GM18870 (cell line): ENCODE measurements around the gene FTO.

ENCODE experiments used
- ATAC-seq: cut with Tn5 transposase; IDR thresholded peaks from one replicate; pipeline ENCODE4 v1.9.1; 2021; ENCODE audit warnings: moderate library complexity; ENCODE audit not compliant: unreplicated experiment

The FTO gene

DNA sequence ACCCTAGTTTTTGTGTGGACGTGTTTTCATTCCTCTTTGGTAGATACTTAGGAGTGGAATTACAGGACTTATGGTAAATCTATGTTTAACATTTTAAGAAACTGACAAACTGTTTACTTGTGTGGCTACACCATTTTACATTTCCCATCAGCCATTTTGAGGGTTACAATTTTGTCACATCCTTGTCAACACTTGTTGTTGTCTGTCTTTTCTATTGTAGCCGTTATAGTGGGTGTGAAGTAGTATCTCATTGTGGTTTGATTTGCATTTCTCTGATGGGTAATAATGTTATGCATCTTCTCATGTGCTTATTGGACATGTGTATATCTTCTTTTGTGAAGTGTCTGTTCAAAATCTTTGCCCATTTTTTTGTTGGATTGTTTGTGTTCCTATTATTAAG lies 4.5 kb downstream of the FTO start:
- ATAC-seq: no peak

DNA sequence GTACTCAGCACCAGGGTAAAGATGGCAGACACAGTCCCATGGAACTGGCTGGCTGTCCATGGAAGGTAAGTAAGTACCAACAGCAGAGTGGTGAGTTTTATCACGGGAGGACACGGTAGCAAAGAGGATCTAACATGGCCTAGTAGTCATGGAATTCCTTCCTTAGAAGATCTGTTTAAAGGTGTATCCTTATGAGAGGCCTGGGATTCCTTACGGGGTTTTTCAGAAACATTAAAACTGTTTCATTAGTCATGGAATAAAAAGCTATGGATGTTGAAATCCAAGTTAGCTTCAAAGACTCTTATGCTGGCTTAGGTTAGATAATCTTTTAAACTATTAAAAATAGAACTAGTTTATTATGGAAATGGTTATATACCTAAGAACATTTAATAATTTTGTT lies 7.4 kb downstream of the FTO start:
- no peak for ATAC-seq

DNA sequence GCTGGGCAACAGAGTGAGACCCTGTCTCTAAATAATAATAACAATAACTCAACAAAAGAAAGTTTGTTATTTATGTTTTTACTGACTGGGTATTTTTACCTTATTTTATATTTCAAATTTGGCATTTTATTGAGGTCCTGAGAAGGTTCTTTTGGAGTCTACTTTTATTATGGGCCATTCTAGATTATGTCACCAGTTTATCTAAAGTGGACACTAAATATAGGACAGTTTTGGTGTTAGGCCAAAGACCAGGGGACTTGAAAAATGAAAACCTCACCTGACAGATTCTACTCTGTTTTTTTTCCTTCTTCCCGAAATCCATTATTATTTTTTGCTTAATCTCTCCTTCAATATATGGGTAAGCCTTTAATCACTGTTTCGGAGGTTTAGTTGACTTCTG lies 8.1 kb downstream of the FTO start:
- ATAC-seq: no peak

DNA sequence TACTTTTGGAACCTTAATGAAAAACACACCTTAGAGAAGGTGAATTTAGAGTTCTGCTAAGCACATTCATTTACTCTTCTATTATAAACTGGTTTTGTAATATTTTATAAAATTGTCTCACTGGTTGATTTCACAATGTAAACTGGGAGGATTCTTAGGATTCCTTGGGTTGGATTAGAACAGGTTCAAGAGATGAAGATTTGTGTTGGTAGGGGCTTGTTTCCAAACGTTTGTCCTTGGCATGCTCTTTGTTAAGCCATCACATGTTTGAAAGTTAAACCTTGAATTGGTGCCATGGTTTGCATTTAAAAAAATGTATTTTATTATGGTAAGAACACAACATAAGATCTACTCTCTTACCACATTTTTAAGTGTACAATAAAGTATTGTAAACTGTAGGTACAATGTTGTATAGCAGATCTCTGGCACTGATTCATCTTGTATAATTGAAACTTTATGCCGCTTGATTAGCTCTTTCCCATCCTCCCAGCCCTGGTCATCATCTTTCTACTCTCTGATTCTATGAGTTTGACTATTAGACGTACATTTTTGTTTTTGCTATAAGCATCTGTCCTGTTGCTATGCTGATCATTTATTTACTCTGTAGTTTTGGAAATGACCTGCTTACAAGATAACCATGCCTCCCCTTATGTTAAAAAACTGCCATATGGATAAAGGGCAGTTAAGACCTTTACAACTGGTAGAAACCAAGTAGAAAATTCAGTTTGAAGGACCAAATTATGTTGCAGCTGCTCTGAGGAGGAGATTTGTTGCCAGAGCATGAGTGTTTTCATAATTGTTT lies 9.6 kb downstream of the FTO start:
- ATAC-seq: no peak

DNA sequence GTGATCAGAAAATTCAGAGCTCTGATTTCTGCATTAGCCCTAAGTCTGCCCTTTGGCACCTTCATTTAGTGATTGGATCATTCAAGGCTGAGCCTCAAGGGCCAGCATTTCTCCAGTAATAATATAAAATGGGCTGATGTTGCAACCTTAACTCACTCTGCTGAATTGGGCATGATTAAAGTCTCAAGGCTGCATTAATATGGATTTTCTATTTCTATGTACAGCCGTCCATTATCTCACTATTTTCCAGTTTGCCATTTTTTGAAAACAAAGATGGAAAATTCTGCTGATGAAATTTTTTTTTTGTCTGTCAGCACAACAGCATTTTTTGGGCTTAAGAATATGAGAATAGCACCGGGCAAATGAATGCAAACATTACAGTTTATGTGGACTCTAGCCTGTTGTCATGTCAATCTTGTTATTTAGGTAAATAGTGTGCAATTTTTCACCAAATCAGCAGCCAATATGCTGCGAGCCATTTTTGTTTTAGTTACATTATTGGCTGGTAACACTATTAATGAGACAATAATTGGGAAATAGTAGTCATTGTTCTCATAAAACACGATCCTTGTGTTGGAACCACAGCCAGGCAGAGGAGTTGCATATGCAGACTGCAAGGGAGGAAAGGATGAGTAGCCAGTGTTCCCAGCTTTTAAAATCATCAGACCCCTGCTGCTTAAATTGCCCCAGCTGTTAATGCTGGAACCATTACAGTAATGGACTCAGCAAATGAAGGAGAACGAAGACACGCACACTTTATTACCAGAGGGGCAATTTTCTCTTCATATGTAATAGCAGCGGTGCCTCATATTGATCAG lies 10.5 kb downstream of the FTO start:
- ATAC-seq: no peak

DNA sequence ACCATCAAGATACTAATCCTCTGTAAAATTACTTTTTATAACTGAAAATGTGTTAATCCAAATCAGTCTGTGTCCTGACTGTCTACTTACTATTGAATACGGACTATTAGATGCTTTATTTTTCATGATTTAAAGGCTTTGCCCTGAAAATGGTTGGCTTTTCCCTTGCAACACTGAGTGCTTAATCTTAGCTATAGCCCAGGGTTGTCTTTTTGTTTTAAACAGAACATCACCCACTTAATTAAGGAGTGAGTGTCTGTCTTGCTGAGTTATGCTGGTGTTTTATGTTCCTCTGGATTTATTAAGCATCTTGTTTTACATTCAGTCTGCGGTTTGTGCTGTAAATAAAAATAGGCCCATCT lies 11.0 kb downstream of the FTO start:
- ATAC-seq: no peak

DNA sequence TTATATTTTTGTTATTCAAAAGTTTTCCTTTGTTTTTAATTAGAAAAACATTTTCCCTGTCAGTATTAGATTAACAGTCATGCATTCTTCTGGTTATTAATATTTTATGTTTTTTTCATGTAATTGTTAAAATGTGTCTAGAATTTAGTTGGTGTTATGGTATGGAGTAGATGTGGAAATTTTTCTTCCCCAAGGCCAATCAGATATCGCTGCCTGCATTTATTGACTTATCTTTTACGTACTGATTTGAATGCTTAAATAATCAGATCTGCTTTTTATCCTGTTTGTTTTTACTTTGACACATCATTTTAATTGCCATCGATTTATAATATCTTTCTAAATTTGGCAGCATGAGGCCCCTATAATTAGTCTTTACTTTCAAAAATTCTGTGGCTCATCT lies 13.6 kb downstream of the FTO start:
- no peak for ATAC-seq

DNA sequence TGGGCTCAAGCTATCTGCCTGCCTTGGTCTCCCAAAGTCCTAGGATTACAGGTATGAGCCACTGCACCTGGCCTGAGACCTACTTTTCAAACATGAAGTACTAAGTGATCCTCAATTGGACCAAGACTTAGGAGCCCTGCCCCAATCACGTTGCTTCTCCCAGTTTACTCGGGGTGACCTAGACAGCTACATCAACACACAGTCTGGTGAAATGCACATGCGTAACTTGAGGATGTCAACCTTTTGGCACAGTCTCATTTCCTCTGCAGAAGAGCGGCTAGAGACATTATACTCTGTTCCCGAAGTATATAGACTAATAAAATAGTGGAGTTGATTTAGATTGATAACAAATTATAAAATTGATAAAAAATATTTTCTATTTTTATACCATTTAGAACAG lies 17.1 kb downstream of the FTO start:
- no peak for ATAC-seq

DNA sequence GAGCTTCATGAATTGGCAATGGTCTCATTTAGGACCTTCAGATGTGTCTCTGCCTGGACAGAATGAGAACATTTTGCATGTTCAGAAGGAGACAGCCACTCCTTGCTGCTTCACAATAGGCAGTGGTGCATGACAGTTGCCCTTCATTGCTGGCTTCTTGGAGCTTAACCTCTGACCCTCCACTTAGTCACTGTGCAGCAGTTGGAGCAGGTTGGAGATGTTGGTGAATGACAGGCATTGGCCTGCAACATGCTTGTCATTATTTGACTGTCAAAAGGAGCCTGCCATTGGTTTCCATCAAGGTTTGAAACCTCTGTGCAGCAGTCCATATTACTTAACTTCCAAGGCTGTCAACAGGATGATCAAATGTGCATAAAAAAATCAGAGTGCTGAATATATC lies 22.7 kb downstream of the FTO start:
- ATAC-seq: no peak

DNA sequence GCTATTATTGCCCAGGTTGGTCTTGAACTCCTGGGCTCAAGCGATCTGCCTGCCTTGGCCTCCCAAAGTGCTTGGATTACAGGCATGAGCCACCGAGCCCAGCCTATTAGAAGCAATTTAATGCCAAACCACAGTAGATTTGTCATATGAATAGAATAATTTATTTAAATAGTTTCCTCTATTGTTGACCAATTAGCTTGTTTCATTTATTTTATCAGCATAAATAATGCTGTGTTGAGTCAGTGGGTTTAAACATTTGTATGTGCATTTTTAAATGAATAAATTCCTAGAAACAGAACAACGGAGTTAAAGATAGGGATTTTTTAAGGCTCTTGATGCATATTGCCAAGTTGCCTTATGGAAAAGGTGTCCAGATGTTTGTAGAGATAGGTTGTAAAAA lies 26.7 kb downstream of the FTO start:
- no peak for ATAC-seq

DNA sequence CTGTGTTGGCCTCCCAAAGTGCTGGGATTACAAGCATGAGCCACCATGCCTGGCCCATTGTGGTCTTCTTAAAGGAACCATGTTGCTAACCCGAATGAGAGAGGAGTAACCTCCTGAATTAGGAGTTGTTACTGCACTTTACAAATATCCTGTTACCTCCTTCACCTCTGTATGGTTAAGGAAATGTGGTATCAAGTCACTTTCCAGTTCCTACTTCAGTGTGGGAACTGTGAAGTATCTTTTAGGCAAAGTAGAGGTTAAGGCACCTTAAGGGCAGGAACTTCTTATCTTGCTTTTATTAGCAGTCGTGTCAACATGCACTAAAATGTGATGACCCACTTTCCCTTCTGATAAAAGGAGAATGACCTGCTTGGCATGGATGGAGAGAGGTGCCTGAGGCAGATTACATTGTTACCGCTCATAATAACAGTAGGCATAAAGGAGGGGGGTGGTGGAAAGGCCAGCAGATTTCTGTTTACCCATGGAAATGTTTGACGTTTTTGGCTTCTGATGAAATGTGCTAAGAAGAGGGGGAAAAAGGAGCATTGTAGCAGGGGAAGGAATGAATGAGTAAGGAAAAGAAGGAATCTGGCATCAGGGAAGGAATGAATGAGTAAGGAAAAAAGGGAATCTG lies 28.5 kb downstream of the FTO start:
- ATAC-seq: no peak

DNA sequence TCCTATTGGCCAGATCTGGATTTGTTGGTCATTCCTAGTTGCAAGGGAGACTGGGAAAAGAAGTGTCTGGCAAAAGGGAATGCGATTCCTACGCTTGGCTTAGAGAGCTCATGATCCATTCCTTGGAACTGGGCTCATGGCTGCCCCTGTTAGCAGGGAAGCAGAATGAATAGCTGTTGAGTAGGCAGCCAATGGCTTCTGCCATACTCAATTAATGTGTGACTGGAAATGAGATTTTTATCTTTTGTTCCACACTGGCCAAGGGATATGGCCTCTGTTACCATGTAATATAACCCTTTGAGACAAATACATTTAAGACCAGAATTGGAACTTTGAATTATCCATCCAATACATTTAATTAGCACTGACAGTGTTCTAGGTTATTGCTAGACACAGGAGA lies 31.0 kb downstream of the FTO start:
- no peak for ATAC-seq

DNA sequence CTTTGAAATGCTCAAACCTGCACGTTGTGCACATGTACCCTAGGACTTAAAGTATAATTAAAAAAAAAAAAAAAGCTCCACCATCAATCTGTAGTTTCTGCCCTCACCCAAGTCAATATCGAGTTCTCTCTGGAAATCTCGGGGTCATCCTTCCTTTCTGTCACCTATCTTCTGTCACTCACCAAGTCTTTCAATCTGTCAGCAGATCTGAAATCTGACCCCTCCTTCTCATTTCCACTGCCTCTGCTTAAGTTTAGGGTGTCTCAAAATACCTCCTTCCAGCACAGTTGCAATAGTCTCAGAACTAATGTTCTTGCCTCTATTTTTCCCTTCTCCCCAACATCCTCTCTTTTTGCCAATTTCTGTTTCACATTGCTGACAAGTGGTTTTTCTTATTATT lies 32.3 kb downstream of the FTO start:
- no peak for ATAC-seq

DNA sequence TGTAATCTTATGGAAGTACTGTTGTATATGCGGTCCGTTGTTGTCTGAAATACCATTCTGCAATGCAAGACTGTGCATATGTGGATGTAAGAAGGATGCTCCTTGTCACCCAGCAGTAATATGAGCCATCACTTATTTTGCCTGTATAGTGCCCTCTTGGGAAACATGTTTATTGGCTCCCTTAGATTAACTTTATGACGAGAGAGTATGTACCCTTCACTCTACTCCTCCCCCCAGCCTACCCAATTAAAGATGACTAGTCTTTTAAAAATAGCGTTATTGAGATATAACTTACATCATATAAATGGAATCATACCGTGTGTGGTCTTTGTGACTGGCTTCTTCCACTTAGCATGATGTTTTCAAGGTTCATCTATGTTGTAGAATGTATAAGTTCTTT lies 33.6 kb downstream of the FTO start:
- ATAC-seq: no peak

DNA sequence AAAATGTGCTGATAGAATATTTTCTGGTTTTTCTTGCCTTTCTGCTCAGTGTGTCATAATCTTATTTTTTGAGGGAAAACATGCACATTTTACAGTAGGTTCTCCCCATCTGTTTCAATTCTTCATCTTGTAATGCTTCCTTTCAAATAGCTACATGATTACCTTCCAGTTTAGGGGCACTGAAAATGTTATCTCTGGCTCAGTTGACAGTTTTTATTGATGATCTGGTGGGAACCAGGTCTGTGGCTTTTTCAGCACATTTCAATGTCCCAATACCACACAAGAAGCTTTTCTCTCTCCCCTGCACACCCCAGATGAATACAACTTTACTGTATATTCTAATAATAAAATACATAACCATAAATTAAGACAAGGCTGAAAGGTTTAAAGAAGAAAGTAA lies 36.5 kb downstream of the FTO start:
- no peak for ATAC-seq

DNA sequence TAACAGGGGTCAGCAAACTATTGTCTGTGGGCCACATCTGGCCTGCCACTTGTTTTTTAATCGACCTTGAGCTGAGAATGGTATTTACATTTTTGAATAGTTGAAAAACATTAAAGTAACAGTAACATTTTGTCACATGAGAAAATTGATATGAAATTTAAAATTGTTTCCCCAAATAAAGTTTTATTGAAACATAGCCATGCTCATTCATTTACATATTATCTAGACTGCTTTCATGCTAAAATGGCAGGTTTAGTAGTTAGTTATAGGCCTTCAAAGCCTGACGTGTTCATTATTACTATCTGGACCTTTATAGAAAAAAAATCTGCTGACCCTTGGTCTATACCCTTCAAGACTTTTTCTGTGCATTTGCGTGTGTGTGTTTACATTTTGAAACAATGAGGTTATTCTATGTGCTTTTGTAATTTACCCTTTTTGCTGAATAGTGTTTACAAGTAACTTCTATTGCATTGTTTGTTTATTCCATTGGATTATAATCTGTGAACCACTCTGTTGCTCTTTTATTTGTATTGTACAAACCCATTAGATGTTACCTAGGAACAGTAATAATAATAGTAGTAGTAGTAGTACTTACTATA lies 37.1 kb downstream of the FTO start:
- no peak for ATAC-seq

DNA sequence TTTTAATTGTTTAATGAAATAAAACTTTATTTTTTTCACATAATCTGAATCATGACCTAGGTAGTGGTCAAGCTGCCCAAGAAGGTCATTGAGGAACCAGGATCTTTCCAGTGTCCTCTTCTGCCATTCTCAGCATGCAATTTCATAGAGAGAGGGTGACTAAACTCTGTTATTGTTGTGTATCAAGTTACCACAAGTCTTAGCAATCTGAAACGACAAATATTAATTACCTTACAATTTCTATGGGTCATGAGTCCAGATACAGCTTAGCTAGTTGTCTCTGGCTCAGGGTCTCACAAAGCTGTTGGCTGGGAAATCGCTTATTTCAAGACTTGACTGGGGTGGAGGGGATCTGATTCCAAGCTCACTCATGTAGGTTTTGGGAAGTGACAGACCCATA lies 37.6 kb downstream of the FTO start:
- no peak for ATAC-seq

DNA sequence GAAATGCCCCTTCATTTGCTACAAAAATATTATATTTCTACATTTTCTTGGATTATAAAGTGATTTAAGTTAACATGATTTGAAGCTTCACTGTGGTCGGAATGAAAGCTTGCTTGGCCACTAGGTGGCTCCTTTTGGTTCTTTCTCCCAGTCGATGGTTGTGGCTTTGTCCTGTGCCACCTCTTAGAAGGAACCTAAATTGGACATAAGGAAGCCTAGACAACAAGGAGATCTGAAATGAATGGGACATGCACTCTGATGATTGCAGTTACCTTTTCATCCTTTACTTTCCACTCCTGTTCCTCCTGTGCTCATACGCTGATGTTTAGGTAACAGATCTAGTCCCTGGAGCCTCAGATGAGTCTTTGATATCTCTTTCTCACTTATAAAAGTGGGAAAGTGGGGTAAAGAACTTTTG lies 39.2 kb downstream of the FTO start:
- ATAC-seq: no peak

DNA sequence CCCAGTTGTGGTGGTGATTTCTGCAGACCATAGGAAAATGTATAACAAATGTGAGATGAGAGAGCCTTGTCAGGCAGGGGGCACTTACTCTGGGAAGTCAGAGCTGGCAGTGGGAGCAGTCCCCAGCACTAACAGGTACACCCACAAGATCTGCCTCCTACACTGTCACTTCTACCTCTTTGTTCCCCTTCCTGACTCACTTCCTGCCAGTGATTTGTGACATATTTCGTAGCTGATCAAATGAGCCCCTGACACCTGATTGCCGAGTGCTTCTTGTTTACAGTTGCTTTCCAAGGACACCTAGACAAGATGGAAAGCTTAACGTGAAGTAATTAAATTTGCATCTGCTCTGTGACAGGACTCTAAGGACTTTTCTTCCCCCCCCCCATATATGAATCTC lies 40.5 kb downstream of the FTO start:
- ATAC-seq: no peak

DNA sequence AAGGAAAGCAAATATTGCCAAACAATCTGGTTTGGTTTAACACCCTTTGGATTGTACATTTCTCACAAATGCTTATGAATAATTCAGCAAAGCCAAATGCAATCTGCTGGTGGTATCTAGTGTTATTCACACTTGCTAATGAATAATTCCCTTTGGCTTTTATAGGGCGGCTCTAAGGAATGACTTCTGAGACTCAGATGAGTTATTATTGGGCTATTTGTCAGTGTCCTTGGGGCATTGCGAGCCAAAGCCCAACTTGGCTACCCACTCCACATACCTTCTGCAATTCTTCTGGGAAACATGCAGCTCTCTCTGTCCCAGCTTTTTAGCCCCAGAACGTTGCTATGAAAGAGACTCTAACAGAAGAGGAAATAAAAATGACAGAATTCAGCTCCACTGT lies 41.1 kb downstream of the FTO start:
- no peak for ATAC-seq

DNA sequence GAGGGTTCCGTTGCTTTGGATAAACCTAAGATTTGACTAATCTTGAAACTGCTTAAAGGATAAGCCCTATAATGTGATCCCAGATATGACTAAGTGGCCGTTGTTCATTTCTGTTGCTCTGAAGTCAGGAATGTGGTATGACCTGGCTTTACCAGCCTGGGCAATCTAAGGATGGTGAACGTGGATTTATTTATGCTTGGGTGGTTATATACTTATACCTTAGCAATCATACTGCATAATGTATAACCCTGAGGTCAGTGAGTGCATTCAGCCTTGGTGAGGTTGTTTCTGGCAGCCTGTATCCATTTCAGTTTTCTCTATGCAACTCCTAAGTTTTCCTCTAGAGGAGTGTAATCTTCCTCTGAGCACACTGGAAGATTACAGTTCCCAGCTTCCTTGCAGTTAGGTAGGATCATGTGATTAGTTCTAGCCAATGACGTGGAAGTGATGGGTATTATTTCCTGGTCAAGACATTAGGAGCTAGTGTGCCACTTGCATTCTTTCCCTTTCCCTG lies 41.9 kb downstream of the FTO start:
- no peak for ATAC-seq

DNA sequence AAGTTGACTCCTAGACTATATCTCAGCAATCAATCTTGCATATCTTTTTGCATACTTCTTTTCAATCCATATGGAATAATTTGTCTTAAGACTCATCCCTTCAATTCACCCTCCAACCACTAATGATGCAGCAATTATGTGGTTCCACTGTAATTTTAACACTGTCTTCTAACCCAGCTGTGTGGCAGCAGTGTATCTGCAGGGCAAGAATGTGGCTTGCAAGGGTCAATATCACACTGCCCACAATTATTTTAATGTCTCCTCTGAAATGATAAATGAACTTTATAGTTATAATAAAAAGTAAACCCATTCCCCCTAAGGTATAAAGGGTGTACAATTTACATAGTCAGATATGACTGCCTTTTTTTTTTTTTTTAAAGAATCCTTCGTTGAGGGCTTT lies 48.6 kb downstream of the FTO start:
- no peak for ATAC-seq
